MM.1S (cell line): ENCODE results near the gene PCDHGA10.
"Not testable (repeated sequence)": the region's sequence is repeated elsewhere in the genome, so short reads cannot be mapped to it uniquely, and the experiment has no call there.

Source experiments
- EZH2 ChIP-seq: fragments of 300-600 bp; sonication (generic); optimal IDR thresholded peaks from 2 replicates; pipeline ENCODE3; 2017; ENCODE audit warnings: low read depth, mild to moderate bottlenecking, antibody characterized with exemption, low read length, mixed read lengths
- EZH2phosphoT487 ChIP-seq: fragments of 300-600 bp; sonication (generic); IDR thresholded peaks from 2 replicates; pipeline ENCODE4 v1.6.1; 2018; ENCODE audit warnings: antibody characterized with exemption, low read length
- TF ChIP-seq, protein P1 (sequence below): fragments of 300-600 bp; sonication (generic); IDR thresholded peaks from 2 replicates; pipeline ENCODE4 v1.5.1; 2016; ENCODE audit warnings: antibody characterized with exemption, low read length, mixed read lengths

- TF ChIP-seq, protein P1, sequence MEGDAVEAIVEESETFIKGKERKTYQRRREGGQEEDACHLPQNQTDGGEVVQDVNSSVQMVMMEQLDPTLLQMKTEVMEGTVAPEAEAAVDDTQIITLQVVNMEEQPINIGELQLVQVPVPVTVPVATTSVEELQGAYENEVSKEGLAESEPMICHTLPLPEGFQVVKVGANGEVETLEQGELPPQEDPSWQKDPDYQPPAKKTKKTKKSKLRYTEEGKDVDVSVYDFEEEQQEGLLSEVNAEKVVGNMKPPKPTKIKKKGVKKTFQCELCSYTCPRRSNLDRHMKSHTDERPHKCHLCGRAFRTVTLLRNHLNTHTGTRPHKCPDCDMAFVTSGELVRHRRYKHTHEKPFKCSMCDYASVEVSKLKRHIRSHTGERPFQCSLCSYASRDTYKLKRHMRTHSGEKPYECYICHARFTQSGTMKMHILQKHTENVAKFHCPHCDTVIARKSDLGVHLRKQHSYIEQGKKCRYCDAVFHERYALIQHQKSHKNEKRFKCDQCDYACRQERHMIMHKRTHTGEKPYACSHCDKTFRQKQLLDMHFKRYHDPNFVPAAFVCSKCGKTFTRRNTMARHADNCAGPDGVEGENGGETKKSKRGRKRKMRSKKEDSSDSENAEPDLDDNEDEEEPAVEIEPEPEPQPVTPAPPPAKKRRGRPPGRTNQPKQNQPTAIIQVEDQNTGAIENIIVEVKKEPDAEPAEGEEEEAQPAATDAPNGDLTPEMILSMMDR, result not testable (repeated sequence)
- not testable (repeated sequence) for TF ChIP-seq EZH2, EZH2phosphoT487
Measured at GRCh38 chr5:141432308-141432707, 19.5 kb downstream of the PCDHGA10 start.
